Ramos (cell line): Measurements from ENCODE around the gene TCTA.

Experiments used
- in situ Hi-C: fragments of 300-500 bp; cut with MboI; formaldehyde crosslinking; loops from one replicate; pipeline ENCODE4 v1.14.3; 2022; ENCODE audit warnings: low sequenced_read_pairs; ENCODE audit not compliant: unreplicated experiment

Gene TCTA

GRCh38 chr3:49410066-49410845 is 2.0 kb upstream of the TCTA start:
- in situ Hi-C loops: no loop called here

DNA sequence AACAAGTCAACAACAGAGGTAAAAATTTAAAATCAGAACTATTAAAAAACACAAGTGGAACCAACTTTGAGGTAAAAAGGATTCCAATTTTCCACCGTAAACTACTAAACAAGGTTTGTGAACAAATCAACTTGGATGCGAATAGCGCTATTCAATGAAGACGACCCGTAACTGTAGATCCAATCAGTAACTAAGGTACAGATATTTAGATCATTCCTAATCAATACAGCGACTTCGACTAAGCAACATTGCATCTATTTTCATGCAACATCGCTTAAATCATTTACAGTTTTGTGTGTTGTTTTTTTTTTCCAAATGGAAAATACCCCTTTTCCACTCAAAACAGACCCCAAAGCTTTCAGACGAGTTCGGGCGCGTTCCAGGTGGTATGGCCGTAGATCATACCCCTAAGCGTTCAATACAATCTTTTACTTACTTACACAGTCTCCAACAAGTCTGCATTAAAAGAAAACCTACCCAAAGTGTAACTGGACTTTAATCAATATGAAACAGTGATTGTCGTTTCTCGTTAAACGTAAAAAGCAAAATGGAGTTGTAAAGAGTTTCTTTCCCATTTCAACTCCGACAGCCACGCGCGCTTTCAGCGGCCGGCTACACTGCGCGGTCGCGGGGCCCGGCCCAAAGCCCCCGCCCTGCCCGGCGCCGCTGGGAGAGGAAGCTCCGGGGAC is 1.2 kb upstream of the TCTA start:
- in situ Hi-C loops: no loop called here

DNA sequence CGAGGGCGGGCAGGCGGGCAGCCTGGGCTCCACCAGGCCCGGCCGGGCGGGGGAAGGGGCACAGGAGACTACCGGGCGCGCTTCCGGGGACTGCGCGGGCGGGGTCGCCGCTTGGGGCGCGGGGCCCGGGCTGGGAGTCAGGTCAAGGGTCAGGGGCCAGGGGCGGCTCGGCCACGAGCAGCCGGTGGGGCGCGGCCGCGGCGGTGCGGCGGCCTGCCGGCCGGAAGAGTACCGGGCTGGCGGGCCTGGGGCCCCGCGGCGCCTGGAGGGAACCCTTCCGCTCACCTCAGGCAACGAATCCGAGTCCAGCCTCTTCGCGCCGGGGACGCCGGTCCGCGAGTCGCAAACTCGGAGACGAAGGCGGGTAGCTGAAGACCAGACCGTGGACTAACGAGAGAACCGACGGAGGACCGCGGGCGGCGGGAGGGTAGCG is 672 bp upstream of the TCTA start:
- in situ Hi-C loops: no loop called here

DNA sequence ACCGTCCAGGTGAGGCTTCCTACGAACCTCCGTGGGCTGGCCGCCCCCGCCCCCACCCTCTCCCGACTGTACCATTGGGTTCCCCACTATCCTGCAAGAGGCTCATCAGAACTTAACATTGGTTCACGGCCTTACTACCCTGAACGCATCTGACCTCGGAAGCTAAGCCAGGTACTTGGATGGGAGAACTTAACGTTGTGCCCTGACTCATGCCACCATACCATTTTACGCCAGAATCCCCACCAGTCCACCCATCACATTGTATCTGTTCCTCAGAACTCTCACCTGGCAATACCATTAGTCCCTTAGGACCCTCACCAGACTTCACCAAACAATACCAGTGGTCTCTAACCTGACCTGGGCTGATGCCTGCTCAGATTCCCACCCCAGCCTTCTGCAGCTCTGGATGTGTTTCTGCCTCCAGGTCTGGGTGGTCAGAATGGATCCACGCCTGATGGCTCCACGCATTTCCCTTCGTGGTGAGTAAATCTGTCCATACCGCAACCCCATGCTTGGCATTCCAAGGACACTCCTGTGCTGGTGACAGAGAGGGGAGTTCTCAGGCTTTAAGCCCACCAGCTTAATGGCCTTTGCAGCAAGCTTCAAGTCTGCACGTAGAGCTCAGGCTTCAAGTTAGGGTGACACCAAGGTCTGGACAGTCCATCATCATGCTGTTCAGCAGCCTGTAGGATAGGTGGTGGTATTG is 562 bp downstream of the TCTA start:
- in situ Hi-C loops: no loop called here

DNA sequence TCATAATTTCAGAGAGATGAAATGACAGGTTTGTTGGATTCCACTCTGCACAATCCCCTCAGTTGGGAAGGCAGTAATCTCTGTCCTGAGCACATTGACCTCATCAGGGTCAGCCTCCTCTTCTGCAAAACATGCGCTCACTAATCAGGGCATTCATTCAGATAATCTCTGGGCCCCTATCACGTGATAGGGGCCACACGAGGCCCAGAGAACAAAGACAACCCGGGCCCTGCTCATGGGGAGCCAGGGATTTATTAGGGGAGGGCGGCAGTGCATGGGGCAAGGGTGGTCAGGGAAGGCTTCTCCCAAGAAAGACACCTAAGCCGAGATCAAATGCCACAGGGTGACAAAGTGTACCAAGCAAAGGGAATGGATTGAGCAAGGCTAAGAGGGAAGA is 1.1 kb downstream of the TCTA start:
- in situ Hi-C loops: no loop called here

- in situ Hi-C loops: no loop called here
Observed at GRCh38 chr3:49414753-49415152, 2.5 kb downstream of the TCTA start.

DNA sequence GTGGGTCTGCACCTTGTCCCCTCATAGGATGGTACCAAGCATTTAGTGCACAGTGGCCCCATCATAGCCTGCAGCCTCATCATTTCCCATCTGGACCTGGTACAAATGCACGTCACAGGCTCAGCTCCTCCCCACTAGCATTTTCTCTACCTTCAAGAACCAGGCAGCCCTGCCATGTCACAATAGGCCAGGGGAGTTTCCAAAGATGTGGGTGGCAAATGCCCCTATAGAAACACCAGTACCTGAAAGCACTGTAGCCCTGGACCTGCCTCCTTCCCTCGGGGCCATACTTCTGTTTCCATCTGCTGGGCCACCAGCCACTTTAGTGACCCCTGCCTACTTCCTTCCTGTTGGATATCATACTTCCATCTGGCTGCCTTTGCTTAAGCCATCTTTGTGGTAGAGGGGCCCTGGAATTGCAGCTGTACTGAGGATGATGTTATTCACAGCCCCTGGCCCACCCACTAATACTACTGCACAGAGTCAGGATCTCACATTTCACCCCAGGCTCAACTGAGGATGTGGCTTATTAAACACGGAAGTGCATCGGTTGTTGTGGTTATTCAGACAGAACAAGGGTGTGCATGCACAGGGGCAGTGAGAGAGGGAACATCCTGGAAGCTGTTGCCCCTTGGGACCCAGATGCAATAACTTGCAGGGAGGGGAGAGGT is 3.8 kb downstream of the TCTA start:
- in situ Hi-C loops: no loop called here

GRCh38 chr3:49416867-49417266 is 4.6 kb downstream of the TCTA start:
- in situ Hi-C loops: no loop called here

- in situ Hi-C loops: no loop called here
Observed at GRCh38 chr3:49417516-49418120, 5.4 kb downstream of the TCTA start.

- in situ Hi-C loops: no loop called here
Observed at GRCh38 chr3:49421890-49422378, 9.7 kb downstream of the TCTA start.

- in situ Hi-C loops: no loop called here
Observed at GRCh38 chr3:49422379-49423248, 10.4 kb downstream of the TCTA start, which contains the start of gene AMT. TSS of gene AMT (minus strand) at chr3:49422473. CDS start at chr3:49422450, 23 bp downstream.

- in situ Hi-C loops: no loop called here
Observed at GRCh38 chr3:49424816-49425215, 12.6 kb downstream of the TCTA start.

GRCh38 chr3:49427586-49427985 is 15.4 kb downstream of the TCTA start:
- in situ Hi-C loops: no loop called here

DNA sequence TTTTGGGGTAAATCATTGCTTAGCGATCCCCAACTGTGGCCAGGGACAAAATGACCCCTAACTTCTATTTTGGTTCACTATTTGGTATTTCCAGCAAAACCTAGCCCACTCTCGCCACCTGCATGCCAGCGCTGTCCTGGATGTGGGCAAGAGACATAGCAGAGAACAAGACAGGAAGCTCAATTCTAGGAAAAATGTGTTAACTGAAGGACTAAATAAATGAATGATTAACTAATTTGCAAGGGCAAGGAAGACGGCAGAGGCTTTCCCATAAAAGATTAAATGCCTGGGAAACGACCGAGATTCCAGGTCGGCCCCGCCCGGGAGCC is 16.5 kb downstream of the TCTA start:
- in situ Hi-C loops: no loop called here

DNA sequence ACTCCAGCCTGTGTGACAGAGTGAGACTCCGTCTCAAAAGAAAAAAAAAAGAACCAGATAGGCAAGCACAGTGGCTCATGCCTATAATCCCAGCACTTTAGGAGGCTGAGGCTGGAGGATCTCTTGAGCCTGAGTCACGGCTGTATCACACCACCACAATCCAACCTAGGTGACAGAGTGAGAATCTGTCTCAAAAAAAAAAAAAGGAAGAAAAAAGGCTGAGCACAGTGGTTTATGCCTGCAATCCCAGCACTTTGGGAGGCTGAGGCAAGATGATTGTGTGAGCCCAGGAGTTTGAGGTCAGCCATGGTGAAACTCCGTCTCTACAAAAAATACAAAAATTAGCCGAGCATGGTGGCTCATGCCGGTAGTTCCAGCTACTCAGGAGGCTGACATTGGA is 22.5 kb downstream of the TCTA start:
- in situ Hi-C loops: no loop called here

DNA sequence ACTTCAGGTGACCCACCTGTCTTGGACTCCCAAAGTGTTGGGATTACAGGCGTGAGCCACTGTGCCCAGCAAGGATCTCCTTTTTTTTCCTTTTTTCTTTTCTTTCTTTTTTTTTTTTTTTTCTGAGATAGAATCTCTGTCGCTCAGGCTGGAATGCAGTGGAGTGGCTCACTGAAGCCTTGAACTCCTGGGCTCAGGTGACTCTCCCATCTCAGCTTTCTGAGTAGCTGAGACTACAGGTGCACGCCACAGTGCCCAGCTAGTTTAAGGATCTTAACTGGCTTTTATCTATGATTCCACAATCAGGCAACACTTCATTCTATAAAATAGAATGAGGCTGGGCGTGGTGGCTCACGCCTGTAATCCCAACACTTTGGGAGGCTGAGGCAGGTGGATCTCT is 33.2 kb downstream of the TCTA start:
- in situ Hi-C loops: loop anchor here (5.0 kb wide), 1 partner anchor 148 kb away; no protein-coding TSS in a partner anchor

- in situ Hi-C loops: loop anchor here (10.0 kb wide), 1 partner anchor 289 kb away; the partner anchor contains the start of gene CCDC71
Observed at GRCh38 chr3:49453621-49454020, 41.4 kb downstream of the TCTA start.

- in situ Hi-C loops: loop anchor here (10.0 kb wide), 1 partner anchor 290 kb away; the partner anchor contains the start of gene CCDC71
Observed at GRCh38 chr3:49454458-49454857, 42.2 kb downstream of the TCTA start.
